CD4-positive, alpha-beta T cell treated with Interferon alpha-2 for 1 hour (primary cell): ENCODE data around the gene KIF14.
"Not testable (repeated sequence)": the region's sequence is repeated elsewhere in the genome, so short reads cannot be mapped to it uniquely, and the experiment has no call there.

Experiments used
- DNase-seq, 2 donors: peaks; one replicate each; pipeline ENCODE4 v3.0.0-alpha.2; 2020 to 2022

Gene KIF14

GRCh38 chr1:200630515-200630899 is 10.0 kb upstream of the KIF14 start:
- DNase-seq, result not testable (repeated sequence)

GRCh38 chr1:200629876-200630514 is 9.4 kb upstream of the KIF14 start:
- no peak for DNase-seq

DNA sequence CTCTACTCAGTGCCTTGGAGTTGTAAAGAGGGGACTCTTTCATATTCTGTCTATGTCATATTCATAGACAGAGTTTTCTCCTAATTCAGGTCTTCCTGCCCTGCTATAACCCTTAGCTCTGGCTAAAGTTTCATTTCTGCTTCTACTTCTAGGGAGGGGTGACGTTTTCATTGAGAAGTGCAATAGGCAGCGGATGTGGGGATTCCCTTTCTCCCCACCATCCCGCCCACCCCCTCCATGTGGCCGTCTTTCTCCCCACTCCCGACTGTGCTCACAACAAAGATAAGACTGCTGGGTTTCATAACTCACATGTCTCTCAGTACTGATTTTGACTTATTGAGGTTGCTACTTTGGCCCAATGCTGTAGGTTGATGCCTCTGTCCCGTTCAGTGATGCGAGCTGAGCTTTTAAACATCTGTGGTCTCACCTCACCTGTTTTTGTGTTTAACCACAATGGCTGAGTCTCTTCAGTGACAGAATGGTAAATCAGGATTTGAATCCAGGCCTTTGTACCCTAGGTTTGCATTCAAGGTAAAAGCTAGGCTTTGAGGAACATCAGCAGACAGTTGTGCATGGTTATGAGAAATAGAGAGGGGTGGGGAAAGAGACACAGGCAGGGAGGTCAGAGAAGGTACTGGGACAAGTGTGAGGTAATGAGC is 7.8 kb upstream of the KIF14 start:
- peak; percentile 71 to 75 for DNase-seq

DNA sequence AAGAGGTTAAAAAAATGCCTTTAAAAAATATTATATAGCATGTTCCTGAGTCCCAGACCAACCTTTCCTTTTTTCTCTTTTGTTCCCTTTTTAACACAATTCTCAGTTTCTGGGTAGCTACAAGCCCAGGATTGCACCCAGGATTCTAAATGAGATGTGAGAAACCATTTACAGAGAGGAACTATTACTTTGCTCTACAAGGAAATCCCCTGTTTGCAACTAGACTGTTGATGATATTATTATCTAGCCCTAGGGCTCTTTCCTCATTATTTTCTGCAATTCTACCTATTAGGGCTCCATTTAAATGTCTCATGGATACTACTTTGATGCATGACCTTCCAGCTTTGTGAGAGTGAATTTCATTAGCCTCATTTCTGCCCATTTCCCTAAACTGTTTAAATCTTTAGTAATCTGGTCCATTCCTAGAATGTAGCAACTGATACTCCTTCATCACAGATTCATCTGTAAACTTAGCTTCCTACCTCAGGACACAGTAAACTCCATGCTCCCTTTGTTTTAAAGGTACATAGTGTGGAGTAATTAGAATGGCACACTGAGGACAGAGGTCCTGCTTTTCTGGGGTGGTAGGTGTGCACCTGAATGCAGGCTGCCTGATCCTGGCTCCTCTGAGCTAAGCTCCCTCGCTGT is 7.1 kb upstream of the KIF14 start:
- peak in 1 of 2 donors; percentile 30 for DNase-seq

DNA sequence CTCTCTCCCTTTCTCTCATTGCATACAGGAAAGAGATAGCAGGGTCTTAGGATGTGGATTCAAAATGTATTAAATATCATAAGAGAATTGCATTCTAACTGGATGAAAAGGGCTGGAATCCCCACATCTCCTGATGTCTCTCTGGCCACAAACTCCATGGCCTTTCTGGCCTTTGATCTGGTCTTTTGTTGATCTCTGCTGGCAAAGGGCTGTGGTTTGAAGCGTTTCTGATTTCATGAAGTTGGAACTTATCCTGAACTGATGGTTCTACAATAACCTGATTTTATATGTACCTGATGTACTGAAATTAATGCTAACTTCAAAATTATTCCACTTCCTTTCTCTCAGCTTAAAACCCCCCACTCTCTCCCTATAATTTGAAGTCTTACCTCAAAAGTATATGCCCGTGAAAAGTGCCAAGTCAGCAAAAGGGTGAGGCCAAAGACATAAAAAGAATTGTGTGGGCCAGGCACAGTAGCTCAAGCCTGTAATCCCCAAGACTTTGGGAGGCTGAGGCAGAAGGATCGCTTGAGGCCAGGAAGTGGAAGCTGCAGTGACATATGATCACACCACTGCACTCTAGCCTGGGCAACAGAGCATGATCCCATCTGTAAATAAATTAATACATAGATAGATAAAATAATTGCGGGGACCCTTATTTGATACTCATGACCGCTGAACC is 6.4 kb upstream of the KIF14 start:
- DNase-seq, result no peak

- DNase-seq, result peak in 1 of 2 donors; percentile 29
Measured at GRCh38 chr1:200625381-200625824, 4.9 kb upstream of the KIF14 start.

DNA sequence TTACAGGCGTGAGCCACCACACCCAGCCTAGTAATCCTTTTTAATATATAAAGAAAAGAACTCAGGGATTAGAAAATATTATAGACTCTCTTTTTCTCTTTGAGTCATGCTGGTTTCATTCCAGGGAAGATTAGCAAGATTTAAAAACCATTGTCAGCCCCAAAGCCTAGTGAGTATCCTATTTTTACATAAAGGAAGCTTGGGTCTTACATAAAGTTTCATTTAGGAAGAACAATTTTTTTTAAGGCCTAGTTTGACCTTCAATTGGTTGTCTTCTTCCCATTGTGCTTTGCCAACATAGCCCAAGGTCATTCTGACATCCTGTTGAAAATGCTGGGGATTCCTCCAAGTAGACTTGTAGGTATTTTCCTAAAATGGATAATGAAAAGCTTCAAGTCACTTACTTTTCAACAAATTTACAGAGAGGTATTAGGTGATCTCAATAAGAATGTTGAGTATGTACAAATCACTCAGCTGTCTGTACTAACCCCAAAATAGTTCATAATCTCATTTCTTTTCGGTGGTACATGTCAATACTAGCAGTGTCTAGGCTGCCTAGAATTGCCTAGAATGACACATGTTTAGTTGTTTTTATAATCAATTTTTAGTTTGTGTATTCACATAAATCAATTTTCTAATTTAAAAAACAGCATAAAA is 4.3 kb upstream of the KIF14 start:
- DNase-seq, result no peak

- DNase-seq, result no peak
Measured at GRCh38 chr1:200619894-200620272, 668 bp downstream of the KIF14 start.

- DNase-seq, result no peak
Measured at GRCh38 chr1:200610846-200611245, 9.7 kb downstream of the KIF14 start.

DNA sequence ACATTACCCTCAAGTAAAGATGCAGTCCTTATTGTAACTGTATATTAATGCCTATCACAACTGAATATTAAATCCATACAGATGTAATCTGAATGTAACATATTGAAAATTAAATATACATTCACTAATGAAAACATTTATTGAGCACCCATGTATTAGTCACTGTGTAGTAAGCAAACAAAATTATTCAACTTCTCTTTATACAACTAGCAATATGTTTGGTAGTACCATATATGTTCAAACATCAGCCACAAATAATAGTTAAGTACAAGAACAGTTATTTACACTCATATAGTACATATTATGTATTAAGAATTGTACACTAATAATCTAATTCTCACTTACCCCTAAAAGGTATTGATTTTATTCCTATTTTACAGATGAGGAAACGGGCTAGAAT is 17.9 kb downstream of the KIF14 start:
- DNase-seq, result no peak

DNA sequence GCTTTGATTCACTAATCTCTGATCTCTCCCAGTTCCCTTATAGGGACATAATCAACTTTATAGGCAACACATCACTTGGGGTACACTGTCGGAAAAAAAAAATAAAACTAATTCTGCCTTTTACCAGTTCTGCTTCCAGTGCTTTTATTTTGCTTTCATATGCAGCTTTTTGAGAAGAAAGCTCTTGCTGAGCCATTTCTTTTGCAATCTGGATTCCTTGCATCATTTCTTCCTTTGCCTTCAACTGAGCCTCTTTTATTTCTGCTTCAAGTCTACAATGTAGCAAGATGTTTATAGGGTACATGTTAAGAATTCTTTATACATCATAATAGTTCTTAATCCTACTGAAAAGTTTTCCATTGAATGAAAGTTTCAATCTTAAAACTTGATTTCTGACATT is 30.6 kb downstream of the KIF14 start:
- DNase-seq, result no peak

- peak; percentile 5 to 30 for DNase-seq
Measured at GRCh38 chr1:200588698-200589097, 31.9 kb downstream of the KIF14 start.

GRCh38 chr1:200564319-200564718 is 56.2 kb downstream of the KIF14 start:
- no peak for DNase-seq

GRCh38 chr1:200561856-200562214 is 58.7 kb downstream of the KIF14 start:
- DNase-seq, result no peak

GRCh38 chr1:200558866-200559459 is 61.6 kb downstream of the KIF14 start:
- DNase-seq, result peak in 1 of 2 donors; percentile 50

DNA sequence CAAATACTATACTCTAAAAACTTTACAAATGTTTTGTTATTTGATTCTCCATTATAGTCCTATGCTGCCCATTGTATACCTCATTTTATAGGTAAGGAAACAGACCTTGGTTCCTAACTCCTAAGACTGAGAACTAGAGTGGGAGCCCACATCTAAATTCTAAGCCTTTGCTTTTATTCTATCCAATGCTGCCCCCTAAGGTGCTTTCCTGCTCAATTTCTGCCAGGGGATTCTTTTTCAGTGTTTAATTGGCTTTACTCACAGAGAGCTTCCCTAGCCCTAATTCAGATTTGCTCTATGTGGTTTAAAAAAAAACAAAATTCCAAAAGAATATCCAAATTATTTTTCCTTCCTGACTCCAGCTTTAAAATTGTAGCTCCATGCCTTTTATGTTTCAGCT is 64.5 kb downstream of the KIF14 start:
- no peak for DNase-seq

GRCh38 chr1:200552737-200553136 is 67.8 kb downstream of the KIF14 start:
- DNase-seq, result not testable (repeated sequence)

GRCh38 chr1:200550367-200550766 is 70.2 kb downstream of the KIF14 start:
- no peak for DNase-seq

GRCh38 chr1:200547386-200547785 is 73.2 kb downstream of the KIF14 start:
- DNase-seq, result no peak

DNA sequence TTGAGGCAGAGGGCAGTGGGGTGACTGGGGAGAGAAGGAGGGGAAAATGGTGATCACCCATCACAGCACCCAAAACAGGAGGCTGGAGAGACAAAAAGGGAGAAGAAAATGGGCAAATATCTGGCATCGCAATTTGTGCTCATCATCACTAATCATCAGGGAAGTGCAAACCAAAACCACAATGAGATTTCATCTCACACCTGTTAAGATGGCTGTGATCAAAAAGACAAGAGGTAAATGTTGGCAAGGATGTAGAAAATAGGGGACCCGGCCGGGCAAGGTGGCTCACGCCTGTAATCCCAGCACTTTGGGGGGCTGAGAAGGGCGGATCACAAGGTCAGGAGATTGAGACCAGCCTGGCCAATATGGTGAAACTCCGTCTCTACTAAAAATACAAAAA is 74.0 kb downstream of the KIF14 start:
- DNase-seq, result no peak

DNA sequence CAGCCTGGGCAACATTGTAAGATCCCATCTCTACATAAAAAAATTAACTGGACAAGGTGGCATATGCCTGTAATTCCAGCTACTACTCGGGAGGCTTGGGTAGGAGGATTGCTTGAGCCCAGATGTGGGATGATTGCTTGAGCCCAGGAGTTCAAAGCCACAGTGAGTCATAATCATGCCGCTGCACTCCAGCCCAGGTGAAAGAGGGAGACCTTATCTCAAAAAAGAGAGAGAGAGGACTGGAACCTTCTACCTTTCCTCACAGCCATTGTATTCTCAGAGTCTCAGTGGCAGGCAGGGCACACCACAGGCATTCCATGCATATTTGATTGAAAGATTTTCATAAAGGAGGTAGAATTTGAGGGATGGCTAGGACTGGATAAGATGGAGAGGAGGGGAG is 78.4 kb downstream of the KIF14 start:
- DNase-seq, result no peak

DNA sequence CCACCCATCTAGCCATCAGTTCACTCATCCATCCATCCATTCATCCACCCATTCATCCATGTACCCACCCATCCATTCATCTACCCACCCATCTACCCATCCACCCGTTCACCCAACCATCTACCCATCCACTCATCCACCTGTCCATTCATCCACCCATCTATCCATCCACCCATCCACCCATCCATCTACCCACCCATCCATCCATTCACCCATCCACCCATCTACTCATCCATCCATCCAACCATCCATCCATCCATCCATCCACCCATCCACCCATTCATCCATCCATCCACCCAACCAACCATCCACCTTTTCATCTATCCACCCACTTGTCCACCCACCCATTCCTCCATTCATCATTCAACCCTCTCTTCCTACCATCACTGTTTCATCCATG is 80.3 kb downstream of the KIF14 start:
- DNase-seq, result no peak

DNA sequence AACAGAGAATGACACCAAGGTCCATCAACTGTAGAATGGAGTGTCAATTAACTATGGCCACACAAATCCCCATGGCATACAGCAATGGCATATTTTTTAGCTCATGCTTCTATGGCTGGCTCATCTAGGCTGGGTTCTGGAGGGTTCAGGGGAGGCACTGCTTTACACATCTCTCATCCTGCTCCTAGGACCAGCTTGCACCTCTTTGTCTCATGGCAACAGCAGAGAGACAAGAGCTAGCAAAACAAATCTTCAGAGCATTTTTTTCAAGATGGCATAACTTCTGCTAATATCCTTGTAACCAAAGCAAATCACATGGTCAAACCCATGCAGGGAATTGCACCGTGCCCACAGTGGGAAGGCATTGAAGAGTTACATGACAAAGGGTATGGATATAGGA is 82.4 kb downstream of the KIF14 start:
- DNase-seq, result no peak
